ENCODE measurements around the gene KCNAB1.

KCNAB1 gene

DNA sequence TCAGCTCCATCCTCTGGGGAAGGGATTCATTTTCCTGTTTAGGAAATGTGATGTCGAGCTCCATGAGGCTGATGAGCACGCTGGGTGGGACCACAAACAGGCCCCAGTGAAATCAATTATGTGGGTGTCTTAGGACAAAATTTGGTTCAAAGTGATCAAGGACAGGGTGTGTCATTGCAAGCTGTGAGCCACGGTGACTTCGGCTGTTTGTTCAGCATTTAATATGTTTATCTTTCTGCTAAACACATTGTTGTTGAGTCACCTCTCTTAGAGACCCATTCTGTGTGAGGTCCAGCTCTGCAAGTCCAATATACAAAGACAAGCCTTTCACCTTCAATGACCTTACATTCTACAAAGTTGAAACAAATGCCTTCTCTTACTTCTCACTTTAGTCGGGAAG is 393.2 kb downstream of the KCNAB1 start:
- no peak for DNase-seq

DNA sequence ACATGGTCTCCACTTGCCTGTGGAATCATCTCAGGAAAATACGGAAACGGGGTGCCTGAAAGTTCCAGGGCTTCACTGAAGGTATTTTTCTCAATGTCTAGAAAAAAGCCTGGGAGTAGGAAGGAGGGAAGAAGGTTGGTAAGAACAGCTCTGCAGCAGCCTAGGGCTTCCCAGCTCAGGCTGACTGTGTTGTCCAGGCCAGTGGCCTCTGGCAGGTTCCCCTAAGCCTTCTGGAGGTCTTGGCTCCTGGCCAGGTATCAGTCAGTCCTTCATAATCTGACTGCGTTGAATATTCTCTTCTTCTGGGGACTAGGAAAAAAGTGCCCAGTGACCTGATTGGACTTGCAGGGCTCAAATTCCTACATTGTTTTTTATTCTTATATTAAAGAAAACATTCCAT is 395.9 kb downstream of the KCNAB1 start:
- no peak for DNase-seq

DNA sequence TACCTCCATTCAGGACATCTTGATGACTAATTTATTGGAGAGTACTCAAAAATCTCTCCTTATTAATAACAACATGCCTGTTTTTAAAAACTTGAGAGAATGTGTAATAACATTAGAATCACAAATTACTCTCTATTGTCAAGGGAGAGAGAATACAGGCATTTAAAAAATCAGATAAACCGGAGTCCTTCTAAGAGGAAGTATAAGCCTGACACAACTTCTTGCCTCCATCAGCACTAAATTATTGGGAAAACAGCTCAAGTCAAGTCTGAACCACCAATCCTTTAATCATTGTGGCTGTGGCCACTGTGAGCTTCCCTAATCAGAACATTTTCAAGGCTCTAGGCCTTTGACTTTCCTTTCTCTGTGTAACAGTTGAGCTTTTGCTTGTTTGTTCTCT is 396.6 kb downstream of the KCNAB1 start:
- peak; percentile 30 to 66 (median 50) for DNase-seq

DNA sequence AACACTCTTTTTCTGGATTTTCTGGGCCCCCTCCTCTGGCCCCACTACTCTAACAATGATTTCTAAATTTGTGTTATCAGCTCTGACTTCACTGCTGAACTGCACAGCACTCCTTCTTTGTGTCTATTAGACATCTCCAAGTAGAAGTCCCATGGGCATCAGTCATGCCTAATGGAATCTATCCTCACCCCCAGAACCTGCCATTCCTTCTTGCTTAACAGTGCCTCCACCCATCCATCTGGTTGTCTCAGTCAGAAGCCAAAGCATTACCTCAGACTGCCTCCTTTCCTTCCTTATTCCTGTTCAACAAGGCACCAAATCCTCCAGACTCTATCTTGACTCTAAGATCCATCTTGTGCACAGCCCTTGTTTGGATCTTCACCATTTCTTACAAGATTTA is 398.3 kb downstream of the KCNAB1 start:
- DNase-seq, result peak in 1 of 3 donors; percentile 20

DNA sequence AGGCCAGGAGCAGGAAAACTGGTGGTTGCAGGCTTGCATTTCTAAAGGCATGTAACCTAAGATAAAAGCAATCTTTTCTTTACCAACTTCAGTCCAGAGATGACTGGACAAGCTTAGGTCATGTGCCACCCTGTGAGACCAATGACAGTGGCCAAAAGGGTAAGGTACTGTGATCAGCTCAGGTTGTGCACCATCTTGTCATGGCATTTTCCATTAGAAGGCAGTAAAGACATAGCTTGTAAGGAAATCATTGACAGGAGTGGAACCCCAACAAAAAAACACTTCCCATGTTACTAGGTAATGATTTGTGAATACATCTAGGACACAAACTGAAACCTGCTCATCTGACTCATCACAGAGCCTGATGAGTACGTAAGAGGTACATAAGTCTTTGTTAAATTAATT is 399.4 kb downstream of the KCNAB1 start:
- no peak for DNase-seq

DNA sequence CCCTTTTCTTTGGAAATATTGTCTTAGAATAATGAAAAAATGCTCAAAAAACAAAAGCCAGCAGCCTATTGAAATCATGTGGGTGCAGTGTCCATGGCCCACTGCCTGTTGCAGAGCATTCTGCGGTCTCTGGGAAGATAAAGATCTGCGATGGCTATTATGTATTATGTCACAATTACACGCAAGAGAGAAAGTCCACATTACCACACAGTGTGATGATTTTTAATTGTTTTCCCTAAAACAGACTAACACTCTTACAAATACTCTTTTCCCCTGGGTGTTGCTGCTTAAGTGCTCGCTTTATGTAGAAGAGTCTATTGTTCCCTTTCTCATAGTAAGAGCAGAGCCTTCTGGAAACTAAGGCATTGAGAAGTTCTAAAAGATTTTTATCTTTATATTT is 402.3 kb downstream of the KCNAB1 start:
- no peak for DNase-seq

DNA sequence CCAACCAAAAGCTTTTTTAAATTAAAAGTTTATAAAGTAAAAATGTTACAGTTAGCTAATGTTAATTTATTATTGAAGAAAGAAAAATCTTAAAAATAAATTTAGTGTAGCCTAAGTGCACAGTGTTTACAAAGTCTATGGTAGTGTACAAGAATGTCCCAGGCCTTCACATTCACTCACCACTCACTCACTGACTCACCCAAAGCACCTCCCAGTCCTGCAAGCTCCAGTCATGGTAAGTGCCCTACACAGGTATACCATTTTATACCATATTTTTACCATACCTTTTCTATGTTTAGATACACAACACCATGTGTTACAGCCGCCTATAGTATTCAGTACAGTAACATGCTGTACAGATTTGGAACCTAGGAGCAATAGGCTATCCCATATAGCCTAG is 405.4 kb downstream of the KCNAB1 start:
- DNase-seq, result no peak

DNA sequence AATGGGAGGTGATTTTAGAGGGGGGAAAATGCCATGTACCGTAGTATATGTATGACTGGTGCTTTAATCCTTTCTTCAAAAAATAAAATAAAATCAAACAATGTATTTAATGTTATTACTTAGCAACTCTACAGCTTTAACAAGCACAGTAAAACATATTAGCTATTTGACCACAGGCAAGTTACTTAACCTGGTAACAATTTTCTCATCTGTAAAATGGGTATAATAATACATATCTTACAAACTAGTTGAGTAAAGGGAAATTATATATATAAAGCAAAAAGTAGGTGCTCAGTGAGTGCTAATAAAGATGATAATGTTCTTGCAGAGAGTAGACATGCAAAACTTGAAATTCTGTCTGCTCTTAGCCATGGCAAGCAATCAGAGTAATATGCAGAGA is 406.7 kb downstream of the KCNAB1 start:
- no peak for DNase-seq

DNA sequence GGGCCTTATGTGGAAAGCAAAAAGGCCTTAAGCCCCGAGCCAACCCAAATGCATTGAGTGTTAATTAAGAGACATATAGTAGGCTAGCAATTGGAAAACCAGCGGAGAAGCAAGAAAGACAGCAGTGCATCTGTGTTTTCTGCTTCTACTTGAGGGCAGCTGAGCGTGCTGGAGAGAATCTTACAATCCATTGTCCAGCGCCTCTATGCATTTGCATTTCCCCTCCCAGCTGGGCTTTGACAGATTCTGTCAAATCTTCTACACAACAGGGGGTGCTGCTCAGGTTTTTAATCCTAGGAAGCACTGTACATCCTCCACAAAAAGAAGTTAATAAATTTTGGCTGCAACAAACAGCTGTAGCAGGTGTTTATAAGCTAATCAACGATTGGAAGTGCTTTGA is 410.6 kb downstream of the KCNAB1 start:
- no peak for DNase-seq

DNA sequence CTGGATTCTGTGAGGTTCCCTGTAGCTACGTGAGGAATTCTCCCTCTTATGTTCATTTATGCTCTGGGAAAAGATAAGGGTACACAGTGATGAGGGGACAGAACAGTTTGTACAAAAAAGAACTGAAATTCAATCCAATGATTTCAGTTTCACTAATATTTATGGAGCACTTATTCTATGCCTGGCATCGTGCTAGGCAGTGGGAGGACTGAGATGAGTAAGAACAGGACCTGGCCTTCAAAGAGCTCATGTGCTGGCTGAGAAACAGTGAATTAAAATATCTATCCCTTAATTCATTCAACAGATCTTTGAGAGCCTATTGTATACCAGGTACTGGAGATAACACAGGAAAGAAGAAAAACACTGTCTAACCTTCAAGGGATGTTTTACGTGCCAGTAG is 412.4 kb downstream of the KCNAB1 start:
- no peak for DNase-seq

DNA sequence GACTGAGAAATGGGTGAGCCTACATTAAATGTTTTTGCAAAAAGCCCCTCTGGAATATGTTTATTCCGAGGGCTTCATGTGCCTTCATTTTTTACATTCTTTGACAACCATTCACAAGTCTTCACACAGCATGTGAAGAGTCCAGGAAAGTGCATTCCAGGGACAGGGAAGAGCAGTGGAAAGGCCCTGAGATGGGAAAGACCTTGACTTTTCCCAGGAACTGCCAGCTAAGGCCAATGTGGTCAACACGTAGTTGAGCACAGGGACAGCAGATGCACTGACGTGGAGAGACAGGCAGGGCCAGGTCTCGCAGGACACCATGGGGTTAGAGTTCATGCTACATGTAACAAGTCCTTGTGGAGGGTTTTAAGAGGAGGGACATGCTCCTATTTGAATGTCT is 412.8 kb downstream of the KCNAB1 start:
- DNase-seq, result no peak

DNA sequence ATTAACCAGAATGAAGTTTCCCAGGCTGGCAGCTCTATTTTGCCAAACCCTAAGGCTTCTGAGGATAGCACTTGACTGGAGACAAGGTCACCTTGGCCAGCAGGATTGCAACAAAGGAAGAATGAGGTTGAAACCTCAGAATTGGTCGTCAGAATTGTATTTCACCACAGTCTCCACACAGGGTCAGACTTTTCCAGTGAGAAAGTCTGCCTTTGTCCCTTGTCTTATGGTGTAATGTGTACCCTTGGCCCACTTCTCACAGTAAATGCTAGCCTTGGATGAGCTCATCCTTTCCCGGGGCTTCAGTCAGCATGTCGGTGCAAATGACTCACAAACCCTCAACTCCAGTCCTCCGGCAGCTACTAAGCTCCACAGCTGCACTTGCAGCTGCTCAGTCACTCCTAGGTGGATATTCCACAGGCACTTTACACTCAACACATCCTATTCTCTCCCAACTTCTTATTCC is 414.8 kb downstream of the KCNAB1 start:
- peak; percentile 89 to 95 (median 91) for DNase-seq

DNA sequence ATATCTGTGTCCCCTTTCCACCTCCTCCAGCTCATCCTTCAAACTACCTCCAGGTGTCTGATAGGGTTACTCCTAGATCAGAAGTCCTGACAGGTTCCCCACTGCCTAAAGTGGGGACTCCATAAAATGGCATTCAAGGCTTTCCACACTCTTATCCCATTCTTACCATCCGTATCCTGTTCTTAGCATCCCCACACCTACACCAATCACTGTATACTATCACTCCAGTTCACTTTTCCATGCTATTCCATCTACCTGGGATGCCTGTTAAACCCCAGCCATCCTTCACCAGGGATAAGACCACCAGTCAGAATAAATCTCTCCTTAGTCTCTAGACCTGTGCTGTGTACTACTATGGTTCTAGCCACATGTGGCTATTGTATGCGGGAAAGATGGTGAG is 415.4 kb downstream of the KCNAB1 start:
- DNase-seq, result no peak

DNA sequence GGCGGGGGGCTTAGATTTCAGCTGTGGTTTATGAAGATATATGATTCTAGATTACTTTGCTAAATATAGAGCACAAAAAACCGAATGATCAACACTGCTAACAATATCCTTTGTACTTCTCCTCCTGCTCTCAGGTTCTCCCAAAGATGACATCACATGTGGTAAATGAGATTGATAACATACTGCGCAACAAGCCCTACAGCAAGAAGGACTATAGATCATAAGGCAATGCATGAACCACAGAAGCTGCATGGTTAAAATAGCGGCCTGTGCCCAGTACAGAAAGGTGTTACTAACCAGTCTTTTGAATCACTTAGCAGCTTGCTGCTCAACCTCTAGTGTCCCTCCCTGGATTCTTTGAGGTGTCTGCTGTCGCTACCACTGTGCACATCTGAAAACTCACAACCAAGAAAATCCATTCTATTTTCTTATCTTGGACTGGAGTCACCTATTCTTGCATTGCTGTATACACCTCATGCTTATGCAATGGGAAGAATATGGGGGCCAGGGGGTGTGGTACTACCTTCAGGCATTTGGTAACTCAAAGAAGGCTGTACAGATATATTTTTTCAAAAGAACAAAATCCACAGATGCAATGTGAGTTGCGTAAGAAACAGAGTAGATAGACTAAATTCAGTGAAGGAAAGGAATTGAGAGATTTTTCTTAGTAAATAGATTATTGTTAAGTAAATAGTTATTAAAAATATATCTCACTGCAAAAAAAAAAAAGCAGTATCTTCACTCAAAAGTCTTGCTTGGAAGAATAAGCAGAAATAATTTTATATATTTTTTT is 416.3 kb downstream of the KCNAB1 start:
- peak in 1 of 3 donors; percentile 24 for DNase-seq

DNA sequence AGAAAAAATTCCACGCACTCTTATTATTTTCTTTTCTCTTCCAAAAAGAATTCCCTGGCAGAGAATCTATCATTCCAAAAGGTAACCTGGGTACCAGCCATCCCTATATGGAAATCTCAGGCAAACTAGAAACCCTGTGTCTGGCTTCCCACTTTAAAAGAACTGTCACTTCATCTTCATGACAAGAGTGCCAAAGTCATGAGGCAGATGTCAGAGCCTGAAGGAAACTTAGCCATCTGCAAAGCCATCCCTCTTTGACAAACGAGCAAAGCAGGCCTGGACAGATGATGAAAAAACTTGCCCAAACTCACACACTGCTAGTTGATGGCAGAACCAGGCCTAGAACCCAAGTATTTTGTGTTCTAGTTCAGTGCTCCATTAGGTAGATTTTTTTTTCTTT is 418.7 kb downstream of the KCNAB1 start:
- DNase-seq, result no peak

DNA sequence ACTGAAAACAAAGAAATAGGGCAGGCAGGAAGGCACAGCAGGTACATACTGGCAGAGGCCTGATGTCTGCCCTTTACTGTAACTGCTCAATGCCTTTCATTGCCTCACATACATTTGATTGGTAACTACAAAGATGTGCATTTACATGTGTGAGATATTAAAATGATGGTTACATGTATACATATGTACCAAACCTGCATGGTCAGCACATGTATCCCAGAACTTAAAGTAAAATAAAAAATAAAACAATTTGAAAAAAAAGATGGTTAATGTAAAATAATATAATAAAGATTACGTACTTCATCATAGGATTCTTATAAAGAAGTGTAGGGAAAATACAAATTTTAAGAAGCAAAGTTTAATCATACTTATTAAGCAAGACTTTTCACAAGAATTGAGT is 419.4 kb downstream of the KCNAB1 start:
- no peak for DNase-seq

DNA sequence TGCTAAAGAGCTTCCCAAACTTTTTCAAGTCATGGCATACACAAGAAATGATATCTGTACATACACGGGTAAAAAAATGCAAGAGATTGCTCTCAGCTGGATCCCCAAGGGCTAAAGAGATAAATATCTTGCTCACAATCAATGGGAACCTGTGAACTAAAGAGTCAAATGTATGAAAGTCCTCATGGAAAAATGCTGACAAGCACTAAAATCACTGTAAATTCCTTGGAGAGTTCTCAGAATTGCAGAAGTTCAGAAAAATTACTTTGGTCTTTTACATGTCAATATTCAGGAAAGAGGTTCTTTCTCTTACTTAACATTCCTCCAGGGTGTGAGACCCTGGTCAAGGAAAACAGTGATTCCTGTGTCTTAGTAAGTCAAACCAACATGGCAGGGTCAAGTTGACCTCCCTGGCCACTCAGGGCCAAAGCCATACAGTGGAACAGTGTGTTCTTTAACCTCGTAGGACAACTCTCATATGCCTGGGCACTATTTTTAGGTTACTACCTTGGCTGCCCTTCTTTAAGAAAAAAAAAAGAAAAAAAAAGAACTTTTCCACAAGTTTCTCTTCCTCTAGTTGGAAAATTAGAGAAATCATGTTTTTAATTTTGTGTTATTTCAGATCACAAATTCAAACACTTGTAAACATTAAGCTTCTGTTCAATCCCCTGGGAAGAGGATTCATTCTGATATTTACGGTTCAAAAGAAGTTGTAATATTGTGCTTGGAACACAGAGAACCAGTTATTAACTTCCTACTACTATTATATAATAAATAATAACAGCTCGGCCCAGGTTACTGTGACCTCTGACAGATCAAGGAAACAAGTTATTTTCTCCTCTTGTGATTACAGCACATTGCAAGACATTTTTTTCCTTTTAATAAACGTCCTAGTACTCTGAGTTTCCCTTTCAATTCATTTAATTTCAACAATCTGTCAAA is 422.0 kb downstream of the KCNAB1 start:
- DNase-seq, result no peak

DNA sequence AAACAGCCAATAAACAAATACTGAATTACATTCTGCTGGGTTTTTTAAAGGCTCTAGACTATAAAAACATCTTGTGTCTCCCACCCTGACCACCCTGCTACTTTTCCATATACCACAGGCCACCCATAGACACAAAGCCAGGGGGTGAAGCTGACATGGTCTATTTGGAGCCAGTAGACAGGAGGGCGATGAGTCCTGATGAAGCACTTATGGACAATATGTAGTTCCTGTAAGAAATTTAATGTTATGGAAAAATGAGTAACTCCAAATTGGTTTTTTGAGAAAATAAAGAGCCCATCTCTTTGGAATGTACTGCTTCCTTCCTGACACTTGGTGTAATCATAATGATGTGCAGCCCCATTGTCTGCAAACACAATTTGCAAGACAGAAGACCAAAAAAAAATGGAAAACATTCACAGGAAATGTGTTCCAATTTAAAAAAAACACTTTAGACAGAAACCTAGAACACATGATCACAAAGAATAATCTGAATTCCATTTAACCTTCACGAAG is 422.7 kb downstream of the KCNAB1 start:
- DNase-seq, result no peak

DNA sequence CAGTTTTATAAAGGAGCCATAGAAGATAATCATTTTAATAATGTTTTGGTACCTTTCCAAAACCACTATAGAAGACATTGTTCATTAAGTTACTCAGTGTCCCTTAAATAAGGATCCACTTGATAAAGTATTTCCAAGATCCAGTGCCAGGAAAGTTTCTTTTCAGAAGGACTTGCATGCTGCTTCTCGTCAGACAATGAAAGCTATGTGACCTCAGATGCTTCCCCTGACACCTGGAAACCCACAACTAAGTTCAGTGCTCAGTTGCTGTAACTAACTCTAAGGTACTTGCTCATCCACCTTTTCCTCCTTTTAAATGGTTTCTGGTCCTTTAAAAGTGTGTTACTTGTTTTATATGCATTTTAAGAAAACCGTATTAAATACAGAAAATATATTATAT is 427.3 kb downstream of the KCNAB1 start:
- no peak for DNase-seq

DNA sequence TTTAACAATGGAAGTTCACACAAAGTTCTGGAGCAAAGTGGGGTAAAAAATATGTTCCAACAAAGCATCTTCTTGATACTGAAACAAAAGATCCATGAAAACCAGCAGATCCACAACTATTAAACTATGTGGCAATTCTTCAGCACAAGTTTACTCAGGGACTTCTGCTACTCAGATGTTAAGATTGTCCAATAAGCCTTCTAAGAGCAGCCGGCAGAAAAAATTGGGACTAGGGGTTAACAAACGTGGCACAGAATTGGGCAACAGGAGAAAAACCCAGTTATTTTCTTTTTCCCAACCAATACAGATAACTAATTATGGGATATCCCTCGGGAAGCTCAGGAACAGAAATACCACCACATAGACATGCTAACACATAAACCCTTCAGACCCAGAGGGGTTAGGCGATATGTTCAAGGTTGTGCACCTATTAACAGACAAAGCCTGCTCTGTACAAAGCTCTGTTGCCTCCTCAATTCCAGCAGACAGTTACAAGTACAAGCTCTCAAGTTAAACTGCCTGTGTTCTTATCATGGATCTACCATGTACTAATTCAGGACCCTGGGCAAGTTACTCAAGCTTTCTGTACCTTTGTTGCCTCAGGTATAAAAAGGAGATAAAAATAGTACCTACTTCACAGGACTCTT is 427.8 kb downstream of the KCNAB1 start:
- DNase-seq, result no peak

DNA sequence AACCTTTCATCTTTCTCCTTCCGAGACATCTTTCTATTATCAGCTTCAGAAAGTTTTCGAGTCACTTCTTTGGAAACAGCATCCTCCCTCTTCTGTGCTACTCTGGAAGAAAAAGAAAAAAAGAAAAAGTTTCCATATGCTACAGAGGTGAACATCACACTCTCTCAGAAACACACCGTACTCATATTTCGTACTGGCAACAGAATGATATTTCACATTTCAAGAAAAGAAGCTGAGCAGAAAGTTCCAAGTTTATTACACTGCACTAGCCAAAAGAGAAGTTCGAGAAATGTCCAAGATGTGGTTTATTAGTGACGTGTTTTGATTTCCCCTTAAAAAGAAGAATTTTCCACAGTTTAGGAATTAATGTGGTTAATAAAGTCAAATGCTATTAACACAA is 428.5 kb downstream of the KCNAB1 start:
- DNase-seq, result no peak

DNA sequence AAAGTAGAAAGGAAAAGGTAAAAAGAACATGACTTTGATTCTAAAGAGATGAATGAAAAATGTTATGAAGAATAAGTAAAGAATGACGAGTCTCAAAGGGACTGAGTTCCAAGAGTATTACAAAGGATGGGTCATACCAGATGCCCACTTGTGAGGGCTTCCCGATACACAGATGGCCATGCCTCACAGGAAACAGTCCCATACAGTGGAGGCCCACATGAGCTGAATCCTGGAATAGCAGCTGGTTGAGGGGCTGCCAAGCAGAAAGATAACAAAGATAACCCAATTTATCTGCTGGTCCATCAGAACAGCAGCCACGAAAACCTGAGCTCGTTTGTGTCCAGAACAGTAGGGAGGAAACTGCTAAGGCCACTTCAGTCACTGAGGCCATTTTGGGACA is 430.9 kb downstream of the KCNAB1 start:
- DNase-seq, result no peak

DNA sequence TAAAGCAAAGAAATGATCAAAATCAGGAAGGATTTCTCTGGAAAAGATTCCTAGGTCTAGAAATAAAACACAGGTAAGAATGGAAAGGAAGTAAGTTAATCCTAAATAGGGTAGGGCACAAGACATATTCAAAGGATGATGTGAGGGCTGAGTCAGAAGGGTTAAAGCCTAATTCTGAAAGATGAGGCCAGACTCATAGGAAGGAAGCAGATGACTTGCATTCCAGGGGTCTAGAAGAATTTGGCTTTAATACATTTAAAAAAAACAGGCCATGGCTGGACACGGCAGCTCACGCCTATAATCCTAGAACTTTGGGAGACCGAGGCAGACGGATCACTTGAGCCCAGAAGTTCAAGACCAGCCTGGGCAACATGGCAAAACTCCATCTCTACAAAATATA is 431.4 kb downstream of the KCNAB1 start:
- no peak for DNase-seq
